Keratinocyte (primary cell): ENCODE measurements around the gene ZBTB11. TPM values are rescaled to one million over a fixed set of nuclear protein-coding genes. Genes with fewer than 3 reads are reported as not detected.
"Not testable (repeated sequence)": the region's sequence is repeated elsewhere in the genome, so short reads cannot be mapped to it uniquely, and the experiment has no call there.

Experiments used
- DNase-seq: peaks from one replicate; pipeline ENCODE4 v3.0.0-alpha.2; 2011; ENCODE audit warnings: low read depth, missing footprints, low spot score
- FAIRE-seq: peaks from 2 replicates; lab custom pipeline; 2011; peaks lifted over from hg19 to GRCh38; lab: Jason Lieb, UNC
- H2AFZ ChIP-seq: 2 replicates; pipeline ENCODE4 v1.6.0; 2012; ENCODE audit warnings: low read length, control low read depth, inconsistent platforms; ENCODE audit not compliant: control insufficient read depth
- H3K27ac ChIP-seq: 2 replicates; pipeline ENCODE4 v1.5.1; 2011; ENCODE audit warnings: low read length; ENCODE audit not compliant: control insufficient read depth, insufficient read depth
- H3K27me3 ChIP-seq: 3 replicates; pipeline ENCODE4 v1.6.0; 2011; ENCODE audit warnings: low read length; ENCODE audit not compliant: control insufficient read depth, insufficient read depth; ENCODE audit errors: extremely low read depth
- H3K36me3 ChIP-seq, 2 experiments: 2 replicates in 1 of 2; 3 replicates in 1 of 2; pipeline ENCODE4 v1.5.1; 2011; ENCODE audit warnings: low read length in 2 of 2, mild to moderate bottlenecking in 1 of 2; ENCODE audit not compliant: control insufficient read depth in 2 of 2, insufficient read depth in 2 of 2; ENCODE audit errors: extremely low read depth in 1 of 2
- H3K4me1 ChIP-seq: 3 replicates; pipeline ENCODE4 v1.5.1; 2011; ENCODE audit warnings: low read length; ENCODE audit not compliant: control insufficient read depth, insufficient read depth; ENCODE audit errors: extremely low read depth
- H3K4me2 ChIP-seq: 3 replicates; pipeline ENCODE4 v1.6.0; 2011; ENCODE audit warnings: low read depth, low read length; ENCODE audit not compliant: control insufficient read depth, insufficient read depth; ENCODE audit errors: extremely low read depth
- H3K4me3 ChIP-seq, 3 experiments: fragments of 200-600 bp in 1 of 3; sonication (generic) in 1 of 3; 2 replicates in 2 of 3; 3 replicates in 1 of 3; pipeline ENCODE4 v1.5.1; 2011 to 2016; ENCODE audit warnings: low read length in 3 of 3, mild to moderate bottlenecking in 3 of 3, control low read depth in 2 of 3, inconsistent platforms in 1 of 3, low read depth in 1 of 3, mixed read lengths in 1 of 3, mixed run types in 1 of 3, moderate library complexity in 1 of 3; ENCODE audit not compliant: control insufficient read depth in 2 of 3, insufficient read depth in 2 of 3; ENCODE audit errors: extremely low read depth in 1 of 3
- H3K79me2 ChIP-seq: 2 replicates; pipeline ENCODE4 v1.6.0; 2012; ENCODE audit warnings: low read length; ENCODE audit not compliant: control insufficient read depth, insufficient read depth
- H3K9ac ChIP-seq: 3 replicates; pipeline ENCODE4 v1.6.0; 2011; ENCODE audit warnings: low read length; ENCODE audit not compliant: control insufficient read depth, insufficient read depth; ENCODE audit errors: extremely low read depth
- H3K9me1 ChIP-seq: 3 replicates; pipeline ENCODE4 v1.6.0; 2011; ENCODE audit warnings: low read length; ENCODE audit not compliant: control insufficient read depth, insufficient read depth; ENCODE audit errors: extremely low read depth
- H3K9me3 ChIP-seq: 2 replicates; pipeline ENCODE4 v1.5.1; 2012; ENCODE audit warnings: low read depth, low read length; ENCODE audit not compliant: control insufficient read depth
- H4K20me1 ChIP-seq: 3 replicates; pipeline ENCODE4 v1.6.0; 2011; ENCODE audit warnings: low read length; ENCODE audit not compliant: control insufficient read depth, insufficient read depth; ENCODE audit errors: extremely low read depth
- CTCF ChIP-seq, 3 experiments: IDR thresholded peaks in 1 of 3; conservative IDR thresholded peaks in 1 of 3; optimal IDR thresholded peaks in 1 of 3; 2 replicates in 2 of 3; 3 replicates in 1 of 3; pipeline versions ENCODE3 to v1.5.1; 2011; ENCODE audit warnings: low read length in 3 of 3, mild to moderate bottlenecking in 3 of 3, moderate library complexity in 2 of 3, control low read depth in 1 of 3, inconsistent platforms in 1 of 3; ENCODE audit not compliant: insufficient read depth in 2 of 3; ENCODE audit errors: extremely low read depth in 1 of 3
- EZH2 ChIP-seq: IDR thresholded peaks from one replicate; pipeline ENCODE4 v1.6.1; 2012; ENCODE audit warnings: inconsistent platforms, mild to moderate bottlenecking, low read length, moderate library complexity
- dilution Hi-C: fragments of 300-500 bp; cut with MboI; formaldehyde crosslinking; loops from one replicate; pipeline ENCODE4 v1.7.0; 2020; ENCODE audit warnings: low sequenced_read_pairs; ENCODE audit not compliant: extremely low pct_ligation_motif_present
- polyA plus RNA-seq, 5 experiments: library from polyadenylated mRNA; depleted of rRNA in 3 of 5; stranded (reverse) in 3 of 5; stranded (forward) in 1 of 5; unstranded in 1 of 5; fragments of >200 nt; gene quantifications; 1 replicate in 1 of 5; 2 replicates in 3 of 5; 3 replicates in 1 of 5; pipeline versions ENCODE4 v1.2.1 to v1.2.3, GENCODE V29; 2011 to 2012; ENCODE audit warnings: missing spikeins in 2 of 5, low read depth in 1 of 5, low replicate concordance in 1 of 5

Gene ZBTB11
- polyA plus RNA-seq, 1 donor (not counting 4 experiments of a cell fraction or from before 2014, with no cell fraction given): 19.7 TPM

DNA sequence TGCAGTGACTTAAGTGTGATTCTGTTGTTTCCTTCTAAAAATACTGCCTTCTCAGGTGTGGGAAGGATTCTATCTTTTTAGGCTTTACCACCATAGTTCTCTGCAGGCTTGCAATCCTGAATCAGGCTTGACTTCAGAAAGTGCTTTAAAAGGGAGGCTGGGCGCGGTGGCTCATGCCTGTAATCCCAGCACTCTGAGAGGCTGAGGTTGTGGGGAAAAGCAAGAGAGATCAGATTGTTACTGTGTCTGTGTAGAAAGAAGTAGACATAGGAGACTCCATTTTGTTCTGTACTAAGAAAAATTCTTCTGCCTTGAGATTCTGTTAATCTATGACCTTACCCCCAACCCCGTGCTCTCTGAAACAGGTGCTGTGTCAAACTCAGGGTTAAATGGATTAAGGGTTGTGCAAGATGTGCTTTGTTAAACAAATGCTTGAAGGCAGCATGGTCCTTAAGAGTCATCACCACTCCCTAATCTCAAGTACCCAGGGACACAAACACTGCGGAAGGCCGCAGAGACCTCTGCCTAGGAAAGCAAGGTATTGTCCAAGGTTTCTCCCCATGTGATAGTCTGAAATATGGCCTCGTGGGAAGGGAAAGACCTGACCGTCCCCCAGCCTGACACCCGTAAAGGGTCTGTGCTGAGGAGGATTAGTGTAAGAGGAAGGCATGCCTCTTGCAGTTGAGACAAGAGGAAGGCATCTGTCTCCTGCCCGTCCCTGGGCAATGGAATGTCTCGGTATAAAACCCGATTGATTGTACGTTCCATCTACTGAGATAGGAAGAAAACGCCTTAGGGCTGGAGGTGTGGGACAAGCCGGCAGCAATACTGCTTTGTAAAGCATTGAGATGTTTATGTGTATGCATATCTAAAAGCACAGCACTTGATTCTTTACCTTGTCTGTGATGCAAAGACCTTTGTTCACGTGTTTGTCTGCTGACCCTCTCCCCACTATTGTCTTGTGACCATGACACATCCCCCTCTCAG, 15.0 kb upstream of the ZBTB11 start:
- H3K4me3 ChIP-seq, H3K4me2 ChIP-seq, H4K20me1 ChIP-seq, H3K27ac ChIP-seq, DNase-seq, H3K4me1 ChIP-seq, FAIRE-seq, H3K9ac ChIP-seq, H3K9me1 ChIP-seq, H3K27me3 ChIP-seq, H3K36me3 ChIP-seq, dilution Hi-C loops, H3K9me3 ChIP-seq, H3K79me2 ChIP-seq, H2AFZ ChIP-seq: not testable (repeated sequence)

DNA sequence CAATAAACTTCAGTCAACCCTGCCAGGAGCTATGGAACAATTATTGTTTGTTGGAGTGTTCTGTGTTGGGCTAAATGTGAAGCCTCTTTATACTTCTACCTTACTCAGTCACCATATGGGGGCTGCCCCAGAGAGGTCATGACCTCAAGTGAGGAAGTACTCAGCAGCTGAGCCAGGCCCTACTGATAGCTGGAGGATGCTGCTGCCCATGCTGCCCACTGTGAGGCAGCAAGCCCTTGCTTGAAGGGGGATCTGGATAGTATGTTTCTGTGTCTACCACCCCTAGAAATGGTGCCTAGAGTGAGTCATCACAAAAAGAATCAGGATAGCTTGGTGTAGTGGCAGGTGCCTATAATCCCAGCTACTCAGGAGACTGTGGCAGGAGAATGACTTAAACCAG, 14.0 kb upstream of the ZBTB11 start:
- no peak for FAIRE-seq
- no peaks in the 10 kb centered on the region for H3K9me1 ChIP-seq

More for the DNA sequence above, 14.0 kb upstream of the ZBTB11 start:
- H3K4me2 ChIP-seq: no peak overlapping the region
- no peak for DNase-seq
- no peak overlapping the region for H2AFZ ChIP-seq
- H4K20me1 ChIP-seq: no peaks in the 10 kb centered on the region
- H3K36me3 ChIP-seq: peaks cover 0 to under 1% of the 10 kb centered on the region in 2 experiments
- no peak for TF ChIP-seq CTCF (optimal IDR thresholded peaks at IDR 0.05 in 1 of 3, IDR thresholded peaks at IDR 0.05 in 1 of 3, conservative IDR thresholded peaks at IDR 0.05 in 1 of 3; ENCODE audit: extremely low read depth in 1 of 3, insufficient read depth in 2 of 3, low read length in 3 of 3)
- no peak for TF ChIP-seq EZH2
- no peaks in the 10 kb centered on the region for H3K9me3 ChIP-seq
- H3K4me1 ChIP-seq: peaks cover 4% of the 10 kb centered on the region
- no peak overlapping the region for H3K4me3 ChIP-seq
- H3K27me3 ChIP-seq: no peaks in the 10 kb centered on the region
- H3K27ac ChIP-seq: no peak overlapping the region
- peaks cover 6% of the 10 kb centered on the region for H3K79me2 ChIP-seq
- H3K9ac ChIP-seq: no peak overlapping the region
- dilution Hi-C loops: no loop called here
